Retinal pigment epithelial cell (primary cell): ENCODE results near the gene CREB1.

Experiments
- DNase-seq: peaks from one replicate; pipeline ENCODE4 v3.0.0-alpha.2; 2010; ENCODE audit warnings: low read depth
- H3K4me3 ChIP-seq: 2 replicates; pipeline ENCODE4 v1.5.1; 2011; ENCODE audit warnings: mild to moderate bottlenecking, low read length, control low read depth, moderate library complexity
- CTCF ChIP-seq: conservative IDR thresholded peaks from 2 replicates; pipeline ENCODE4 v1.5.1; 2011; ENCODE audit warnings: low read depth, low read length, control low read depth, inconsistent platforms

Gene CREB1

GRCh38 chr2:207503234-207503633 lies 26.5 kb upstream of the CREB1 start:
- TF ChIP-seq CTCF = no peak
- H3K4me3 ChIP-seq = no peak overlapping the region
- no peak for DNase-seq

GRCh38 chr2:207504513-207505170 lies 25.1 kb upstream of the CREB1 start:
- H3K4me3 ChIP-seq = no peak overlapping the region
- peak; percentile 32 for TF ChIP-seq CTCF
- DNase-seq = peak; percentile 30

DNA sequence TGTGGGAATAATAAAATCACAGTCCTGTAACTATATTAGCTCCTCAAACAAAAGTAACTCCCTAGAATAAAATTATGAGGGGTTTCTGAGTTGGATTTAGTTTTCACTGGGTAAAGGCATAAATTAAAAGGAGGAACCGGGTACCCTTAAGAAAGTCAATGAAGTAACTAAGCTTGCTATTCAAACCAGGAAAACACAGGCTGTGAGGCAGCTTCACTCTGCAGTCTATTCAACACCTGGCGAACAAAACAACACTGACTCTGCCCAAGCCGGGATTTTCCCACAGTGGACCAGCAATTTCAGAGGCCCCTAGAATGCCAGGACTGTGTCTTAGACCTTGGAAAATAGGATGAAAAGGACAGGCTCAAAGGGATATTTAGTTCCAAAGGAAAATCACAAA lies 24.6 kb upstream of the CREB1 start:
- DNase-seq = no peak
- H3K4me3 ChIP-seq = no peak overlapping the region

DNA sequence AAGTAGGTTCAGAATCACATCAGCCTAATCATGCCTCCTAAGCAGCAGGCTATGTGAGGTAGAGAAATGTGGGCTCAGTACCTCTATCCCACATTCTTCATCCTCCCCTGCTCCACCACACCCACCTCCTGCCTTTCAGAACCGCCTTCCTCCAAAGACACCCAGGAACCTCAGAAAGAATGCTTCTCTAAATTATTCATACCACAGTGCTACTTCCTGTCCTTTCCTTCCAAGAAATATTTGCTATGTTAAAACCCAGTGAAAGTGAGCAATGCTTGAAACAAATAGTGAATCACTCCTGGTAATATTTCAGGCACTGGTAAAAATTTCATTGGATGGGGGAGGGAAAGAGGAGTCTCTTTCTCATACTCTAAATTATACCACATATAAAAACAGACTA lies 24.0 kb upstream of the CREB1 start:
- no peak for DNase-seq
- no peak for TF ChIP-seq CTCF
- no peak overlapping the region for H3K4me3 ChIP-seq

More for the DNA sequence above, 24.6 kb upstream of the CREB1 start:
- TF ChIP-seq CTCF = no peak

DNA sequence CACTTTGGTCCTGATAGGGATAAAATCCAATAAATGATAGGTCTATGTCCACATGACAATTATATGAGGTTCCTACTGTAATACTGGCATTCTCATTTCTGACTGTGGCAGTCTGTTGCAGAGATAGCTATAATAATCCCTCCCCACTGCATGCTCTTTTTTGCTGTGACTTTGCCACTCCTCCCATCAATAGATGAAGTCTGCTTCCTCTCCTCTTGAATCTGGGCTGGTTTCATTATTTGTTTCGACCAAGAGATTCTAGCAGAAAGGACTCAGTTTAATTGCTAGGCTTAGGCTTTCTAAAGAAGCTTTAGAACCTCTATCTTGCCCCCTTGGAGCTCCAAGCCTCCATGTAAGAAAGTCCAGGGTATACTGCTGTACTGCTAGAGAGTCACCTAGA lies 23.3 kb upstream of the CREB1 start:
- no peak overlapping the region for H3K4me3 ChIP-seq
- TF ChIP-seq CTCF = no peak
- no peak for DNase-seq

DNA sequence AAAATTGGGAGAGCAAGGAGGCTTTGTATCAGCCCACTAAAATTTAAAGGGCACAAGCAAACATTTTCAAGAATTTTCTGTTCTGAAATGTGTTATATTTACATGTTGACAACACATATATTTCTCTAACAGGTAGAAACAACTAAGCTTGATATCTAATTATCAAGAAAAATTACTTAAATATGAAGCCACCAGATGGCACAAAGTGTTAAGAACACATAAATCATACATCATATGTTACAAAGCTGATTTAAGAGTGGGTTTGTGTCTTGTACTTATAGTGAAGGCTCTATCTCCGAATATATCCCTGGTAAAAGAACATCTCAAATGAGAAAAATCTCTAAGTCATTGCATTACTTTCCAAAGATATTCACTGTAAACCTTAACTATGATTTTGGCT lies 19.6 kb upstream of the CREB1 start:
- no peak for TF ChIP-seq CTCF
- no peak for DNase-seq

GRCh38 chr2:207511851-207512250 lies 17.9 kb upstream of the CREB1 start:
- DNase-seq = no peak
- TF ChIP-seq CTCF = no peak
- H3K4me3 ChIP-seq = no peak overlapping the region

More for the DNA sequence above, 19.6 kb upstream of the CREB1 start:
- no peak overlapping the region for H3K4me3 ChIP-seq
